Dedifferentiated amniotic fluid mesenchymal stem cell (primary cell): Measurements from ENCODE around the gene TMEM86B.
"Not testable (repeated sequence)": the region's sequence is repeated elsewhere in the genome, so short reads cannot be mapped to it uniquely, and the experiment has no call there.

Experiments
- DNase-seq: peaks from one replicate; pipeline ENCODE4 v3.0.0-alpha.2; 2016; ENCODE audit errors: extremely low spot score

TMEM86B gene

GRCh38 chr19:55220525-55220924, 8.0 kb downstream of the TMEM86B start:
- DNase-seq: no peak

- peak; percentile 89 for DNase-seq
Measured at GRCh38 chr19:55216461-55217198, 11.9 kb downstream of the TMEM86B start.

GRCh38 chr19:55213547-55213946, 15.0 kb downstream of the TMEM86B start:
- no peak for DNase-seq

- DNase-seq: no peak
Measured at GRCh38 chr19:55212447-55212846, 16.1 kb downstream of the TMEM86B start.

- peak; percentile 69 for DNase-seq
Measured at GRCh38 chr19:55209693-55210472, 18.7 kb downstream of the TMEM86B start.

GRCh38 chr19:55208880-55209692, 19.5 kb downstream of the TMEM86B start, which contains the start of gene PTPRH:
TSS of gene PTPRH (minus strand) at chr19:55209501. CDS start at chr19:55209433, 68 bp downstream.
- no peak for DNase-seq

- peak; percentile 73 for DNase-seq
Measured at GRCh38 chr19:55206664-55207500, 21.7 kb downstream of the TMEM86B start.

GRCh38 chr19:55202199-55202598, 26.4 kb downstream of the TMEM86B start:
- not testable (repeated sequence) for DNase-seq

- no peak for DNase-seq
Measured at GRCh38 chr19:55199620-55200204, 28.9 kb downstream of the TMEM86B start.

GRCh38 chr19:55198651-55199050, 29.9 kb downstream of the TMEM86B start:
- DNase-seq: no peak

GRCh38 chr19:55197528-55197927, 31.0 kb downstream of the TMEM86B start:
- no peak for DNase-seq

GRCh38 chr19:55196803-55197202, 31.8 kb downstream of the TMEM86B start:
- no peak for DNase-seq

GRCh38 chr19:55193481-55193880, 35.1 kb downstream of the TMEM86B start:
- DNase-seq: no peak

GRCh38 chr19:55189403-55189835, 39.1 kb downstream of the TMEM86B start:
- DNase-seq: no peak

- DNase-seq: no peak
Measured at GRCh38 chr19:55188625-55189024, 39.9 kb downstream of the TMEM86B start.

GRCh38 chr19:55186080-55186479, 42.5 kb downstream of the TMEM86B start:
- no peak for DNase-seq

GRCh38 chr19:55181740-55182139, 46.8 kb downstream of the TMEM86B start:
- DNase-seq: no peak

GRCh38 chr19:55179606-55180484, 48.7 kb downstream of the TMEM86B start, which contains the start of gene SYT5:
TSS of gene SYT5 (minus strand) at chr19:55180289. CDS start at chr19:55179041, 1,248 bp downstream.
- no peak for DNase-seq

GRCh38 chr19:55178781-55179599, 49.6 kb downstream of the TMEM86B start:
- DNase-seq: peak; percentile 17
